ENCODE results near the gene CARD14. TPM values are rescaled to one million over a fixed set of nuclear protein-coding genes. Genes with fewer than 3 reads are reported as not detected.

The CARD14 gene
- total and polyA plus RNA-seq, 2 of the 13 experiments (the other 11 are each of a cell fraction or from before 2014, with no cell fraction given) = 0.11 TPM; not detected in 1

GRCh38 chr17:80247561-80247960, 77.7 kb downstream of the CARD14 start:
- Histone ChIP-seq H3K4me1 (ENCODE audit: insufficient read depth, low read length) (no peaks in the 10 kb centered on the region), H3K9me3 (ENCODE audit: low read length) (no peaks in the 10 kb centered on the region), H3K79me2 (ENCODE audit: insufficient read depth, low read length) (no peaks in the 10 kb centered on the region), H2AFZ (ENCODE audit: low read length) (no peak overlapping the region), H4K20me1 (ENCODE audit: insufficient read depth, low read length) (no peaks in the 10 kb centered on the region), H3K27ac (ENCODE audit: extremely low read length, insufficient read depth, low read length) (no peak overlapping the region), H3K4me2 (ENCODE audit: low read depth, low read length) (no peak overlapping the region), H3K4me3 (replicated peaks in 1 of 3; ENCODE audit: insufficient read depth in 1 of 3, low read depth in 2 of 3, low read length in 3 of 3) (no peak overlapping the region), H3K36me3 (replicated peaks in 1 of 2; ENCODE audit: control insufficient read depth in 1 of 2, insufficient read depth in 2 of 2, low read length in 2 of 2) (peaks cover 6 to 8% of the 10 kb centered on the region in 2 experiments; a peak in 4 of 5 replicates), H3K9ac (ENCODE audit: insufficient read depth, low read depth, low read length) (no peak overlapping the region), H3K27me3 (ENCODE audit: control insufficient read depth in 1 of 2, insufficient read depth in 2 of 2, low read length in 2 of 2) (no peaks in the 10 kb centered on the region)
- intact Hi-C loops (cut with micrococcal nuclease; ENCODE audit: unreplicated experiment) (no loop called here), in situ Hi-C loops (cut with HindIII; ENCODE audit: extremely low pct_ligation_motif_present, low pct_unique_long_range_greater_than_20kb) (no loop called here)
- FAIRE-seq (no peak), DNase-seq (ENCODE audit: low spot score) (no peak), ATAC-seq (no peak)
- BruUV-seq (replicated peaks) = no TSS peak
- WGBS (ENCODE audit: low lambda C conversion rate) = over 99% methylated on average over 10 of the region's 17 CpGs
- ChIA-PET POLR2A (no interaction called here), CTCF (ENCODE audit: low intra/inter-chr PET ratio, low total read pairs) (no interaction called here)
- TF ChIP-seq IKZF4 (CRISPR knock-in tag; IDR thresholded peaks at IDR 0.05; ENCODE audit: borderline replicate concordance, low read depth, not compliant biosample characterization) (no peak), ZNF329 (CRISPR knock-in tag; IDR thresholded peaks at IDR 0.05; ENCODE audit: low read depth) (no peak), MIER2 (CRISPR knock-in tag; IDR thresholded peaks at IDR 0.05) (no peak), ZNF260 (CRISPR knock-in tag; IDR thresholded peaks at IDR 0.05; ENCODE audit: borderline replicate concordance, low read depth) (no peak)
- TF ChIP-seq, protein P1, sequence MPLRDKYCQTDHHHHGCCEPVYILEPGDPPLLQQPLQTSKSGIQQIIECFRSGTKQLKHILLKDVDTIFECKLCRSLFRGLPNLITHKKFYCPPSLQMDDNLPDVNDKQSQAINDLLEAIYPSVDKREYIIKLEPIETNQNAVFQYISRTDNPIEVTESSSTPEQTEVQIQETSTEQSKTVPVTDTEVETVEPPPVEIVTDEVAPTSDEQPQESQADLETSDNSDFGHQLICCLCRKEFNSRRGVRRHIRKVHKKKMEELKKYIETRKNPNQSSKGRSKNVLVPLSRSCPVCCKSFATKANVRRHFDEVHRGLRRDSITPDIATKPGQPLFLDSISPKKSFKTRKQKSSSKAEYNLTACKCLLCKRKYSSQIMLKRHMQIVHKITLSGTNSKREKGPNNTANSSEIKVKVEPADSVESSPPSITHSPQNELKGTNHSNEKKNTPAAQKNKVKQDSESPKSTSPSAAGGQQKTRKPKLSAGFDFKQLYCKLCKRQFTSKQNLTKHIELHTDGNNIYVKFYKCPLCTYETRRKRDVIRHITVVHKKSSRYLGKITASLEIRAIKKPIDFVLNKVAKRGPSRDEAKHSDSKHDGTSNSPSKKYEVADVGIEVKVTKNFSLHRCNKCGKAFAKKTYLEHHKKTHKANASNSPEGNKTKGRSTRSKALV (CRISPR knock-in tag; IDR thresholded peaks at IDR 0.05) = no peak
